SW 1271 (cell line): ENCODE data around the gene SPTAN1.
"Not testable (repeated sequence)": the region's sequence is repeated elsewhere in the genome, so short reads cannot be mapped to it uniquely, and the experiment has no call there.

Source experiments
- DNase-seq, 2 experiments: peaks; one replicate each; lab custom pipeline; 2025; lab: John Stamatoyannopoulos, UW

The SPTAN1 gene

DNA sequence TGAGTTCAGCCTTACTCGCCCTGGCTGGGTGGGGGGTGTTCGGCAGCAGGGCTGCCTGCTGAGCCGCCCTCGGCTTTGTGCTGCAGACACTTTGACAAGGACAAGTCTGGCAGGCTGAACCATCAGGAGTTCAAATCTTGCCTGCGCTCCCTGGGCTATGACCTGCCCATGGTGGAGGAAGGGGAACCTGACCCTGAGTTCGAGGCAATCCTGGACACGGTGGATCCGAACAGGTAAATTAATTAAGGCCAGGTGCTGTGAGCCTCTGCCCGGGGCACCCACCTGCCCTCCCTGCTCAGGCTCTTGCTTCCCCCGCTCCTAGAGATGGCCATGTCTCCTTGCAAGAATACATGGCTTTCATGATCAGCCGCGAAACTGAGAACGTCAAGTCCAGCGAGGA, 80.1 kb downstream of the SPTAN1 start:
- DNase-seq, result no peak

DNA sequence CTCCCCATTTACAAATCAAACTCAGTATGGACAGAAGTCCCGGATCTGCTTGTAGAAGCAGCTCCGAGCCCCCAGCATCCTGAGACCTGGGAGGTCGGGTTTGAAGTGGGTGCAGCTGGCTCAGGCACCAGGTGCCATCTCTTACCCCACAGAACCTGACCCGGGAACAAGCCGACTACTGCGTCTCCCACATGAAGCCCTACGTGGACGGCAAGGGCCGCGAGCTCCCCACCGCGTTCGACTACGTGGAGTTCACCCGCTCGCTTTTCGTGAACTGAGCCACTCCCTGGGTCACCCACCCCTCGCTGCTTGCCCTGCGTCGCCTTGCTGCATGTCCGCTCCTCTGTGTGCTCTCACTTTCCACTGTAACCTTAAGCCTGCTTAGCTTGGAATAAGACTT, 80.7 kb downstream of the SPTAN1 start:
- no peak for DNase-seq

DNA sequence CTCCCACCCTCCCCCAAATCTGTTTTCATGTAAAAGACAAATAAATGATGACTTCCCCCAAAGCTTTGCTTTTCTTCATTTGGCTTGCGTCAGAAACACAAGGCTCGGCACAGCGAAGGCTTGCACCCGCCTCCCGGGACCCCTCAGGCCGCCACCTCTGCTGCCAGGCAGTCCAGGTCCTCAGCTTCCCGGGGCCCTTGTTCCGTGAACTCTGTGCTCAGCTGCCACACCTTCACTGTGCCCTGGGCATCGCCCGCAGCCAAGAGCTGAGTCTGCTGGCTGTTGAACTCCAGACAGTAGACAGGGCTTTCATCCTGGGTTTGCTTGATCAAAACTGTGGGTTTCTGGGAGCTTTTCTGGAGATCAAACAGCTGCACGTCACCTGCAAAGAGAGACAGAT, 81.2 kb downstream of the SPTAN1 start:
- no peak for DNase-seq

DNA sequence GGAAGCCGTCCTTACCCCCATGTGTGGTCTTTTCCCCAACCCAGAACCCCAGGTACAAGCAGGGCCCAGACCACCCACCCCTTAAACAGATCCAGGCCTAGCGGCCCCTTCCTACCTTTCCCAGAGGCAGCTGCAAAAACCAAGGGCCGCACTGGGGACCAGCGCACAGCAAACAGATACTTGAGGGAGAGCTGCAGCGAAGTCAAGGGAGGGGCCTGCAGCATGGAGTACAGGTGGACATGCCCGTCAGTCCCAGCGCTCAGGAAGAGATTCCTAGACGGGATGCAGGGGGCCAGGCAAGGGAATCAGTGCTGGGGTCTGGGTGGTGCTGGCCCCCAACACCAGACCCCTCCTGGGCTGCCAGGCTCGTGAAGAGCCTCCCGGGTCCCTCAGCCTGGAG, 81.7 kb downstream of the SPTAN1 start:
- DNase-seq, result no peak

DNA sequence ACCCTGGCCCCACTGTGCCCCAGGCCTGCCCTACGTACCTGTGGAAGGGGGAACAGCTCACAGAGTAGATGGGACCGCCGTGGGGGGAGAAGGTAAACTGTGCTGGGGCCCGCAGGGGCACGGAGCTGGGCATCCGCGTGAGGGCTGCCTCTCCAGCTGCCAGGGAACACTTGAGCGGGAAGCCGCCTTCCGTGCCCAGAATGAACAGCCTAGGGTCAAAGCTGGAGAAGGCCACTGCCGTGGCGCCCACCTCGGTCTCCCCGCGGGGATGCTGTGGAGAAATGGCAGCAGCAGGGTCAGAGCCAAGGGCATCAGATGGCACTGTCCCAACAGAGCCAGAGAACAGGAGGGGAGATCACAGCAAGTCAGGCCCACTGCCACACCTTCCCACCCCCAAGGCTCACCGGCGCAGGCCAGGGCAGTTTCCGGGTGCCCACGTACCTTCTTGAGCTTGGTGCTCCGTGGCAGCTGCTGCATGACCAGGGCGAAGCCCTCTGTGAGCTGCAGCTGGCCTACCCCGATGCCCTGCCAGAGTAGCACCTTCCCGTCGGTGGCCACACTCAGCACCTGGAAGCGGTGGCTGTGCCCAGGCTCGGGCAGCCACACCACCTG, 82.4 kb downstream of the SPTAN1 start:
- DNase-seq, result no peak

DNA sequence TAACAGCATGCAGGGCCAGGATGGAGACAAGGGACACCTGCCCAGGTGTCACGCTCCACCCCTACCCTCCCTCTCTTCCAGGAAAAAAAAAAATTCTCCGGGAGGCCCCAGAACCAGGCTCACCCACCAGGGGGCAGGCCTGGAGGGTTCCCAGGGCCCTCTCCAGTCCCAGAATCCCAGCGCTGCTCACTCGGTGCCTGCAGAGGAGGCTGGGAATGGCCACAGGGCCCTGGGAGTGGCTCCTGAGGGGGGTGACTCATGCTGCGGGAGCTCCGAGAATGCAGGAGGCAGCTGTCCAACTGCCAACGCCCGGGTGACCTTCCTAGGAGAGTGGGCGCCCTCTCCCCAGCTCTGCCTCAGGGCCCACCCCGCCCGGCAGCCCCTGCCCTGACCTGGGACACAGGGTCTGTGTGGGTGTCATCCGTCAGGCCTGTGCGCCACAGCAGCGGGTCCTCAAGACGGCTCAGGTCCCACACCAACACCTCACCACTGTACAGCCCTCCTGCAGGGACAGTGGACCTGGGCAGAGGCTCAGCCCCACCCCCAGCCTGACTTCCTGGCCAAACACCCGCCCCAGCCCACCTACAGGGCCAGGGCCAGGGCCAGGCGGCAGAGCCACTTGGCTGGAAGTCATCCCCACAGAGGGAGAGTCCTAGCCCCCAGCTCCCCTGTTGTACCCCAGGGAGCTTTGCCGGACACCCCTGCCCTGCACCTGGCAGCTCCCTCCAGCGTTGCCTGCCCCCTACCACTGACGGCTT, 83.1 kb downstream of the SPTAN1 start:
- peak; percentile 97 to 99 for DNase-seq

DNA sequence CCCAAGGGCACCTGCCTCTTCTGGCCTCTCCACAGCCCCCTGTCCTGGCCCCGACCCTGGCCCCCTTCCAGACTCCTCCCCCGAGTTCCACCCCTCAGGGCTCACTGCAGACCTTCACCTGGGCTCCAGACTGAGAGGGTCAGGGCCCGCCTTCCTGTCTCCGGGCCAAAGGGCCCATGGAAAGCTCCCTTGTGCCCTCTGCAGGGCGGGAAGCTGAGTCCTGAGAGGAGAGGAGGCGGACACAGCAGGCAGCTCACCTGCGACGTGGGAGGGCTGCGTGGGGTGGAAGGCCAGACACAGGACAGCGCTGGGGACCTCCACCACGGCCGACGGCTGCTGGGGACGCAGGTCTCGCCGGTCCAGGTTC, 83.6 kb downstream of the SPTAN1 start:
- DNase-seq, result peak in 1 of 2 experiments; percentile 58

DNA sequence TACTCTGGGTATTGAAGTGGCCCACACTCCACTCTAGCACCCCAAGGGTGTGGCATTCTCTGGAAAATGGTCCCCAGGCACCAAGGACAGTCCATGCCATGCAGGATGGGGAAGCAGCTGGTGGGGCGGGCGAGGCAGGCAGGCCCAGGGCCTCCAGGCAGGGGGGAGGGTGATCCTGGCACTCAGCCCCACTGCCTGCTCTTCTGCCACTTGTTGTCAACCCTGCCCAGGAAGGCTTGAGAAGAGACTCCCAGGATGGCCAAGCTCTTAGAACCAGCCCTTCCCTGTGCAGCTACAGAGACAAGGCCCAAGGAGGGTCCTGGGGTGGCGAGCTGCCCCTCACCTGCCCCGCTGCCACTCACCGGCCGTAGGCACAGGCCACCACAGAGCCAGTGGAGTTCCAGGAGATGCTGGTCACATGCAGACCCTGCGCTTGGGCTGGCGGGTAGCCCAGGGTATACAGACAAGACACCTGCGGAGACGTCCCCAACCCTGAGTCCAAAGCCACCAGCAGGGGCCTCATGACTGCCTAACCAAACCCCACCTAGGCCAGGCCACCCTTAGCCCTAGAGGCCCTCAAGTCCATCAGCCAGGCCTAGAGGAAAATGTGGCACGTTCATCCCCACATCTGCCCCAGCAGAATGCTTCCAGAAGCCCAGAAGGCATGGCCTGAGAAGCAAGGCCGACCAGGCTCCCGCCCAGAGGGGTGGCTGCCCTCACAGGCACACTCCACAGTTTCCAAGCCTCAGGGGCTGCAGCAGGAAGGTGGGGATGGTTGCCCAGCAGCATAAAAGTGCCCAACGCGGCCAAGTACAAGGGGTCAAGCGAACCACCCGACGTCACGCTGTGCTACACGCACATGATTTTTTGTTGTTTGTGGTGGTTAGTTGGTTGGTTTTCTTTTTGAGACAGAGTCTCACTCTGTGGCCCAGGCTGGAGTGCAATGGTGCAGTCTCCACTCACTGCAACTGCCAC, 84.5 kb downstream of the SPTAN1 start:
- no peak for DNase-seq

DNA sequence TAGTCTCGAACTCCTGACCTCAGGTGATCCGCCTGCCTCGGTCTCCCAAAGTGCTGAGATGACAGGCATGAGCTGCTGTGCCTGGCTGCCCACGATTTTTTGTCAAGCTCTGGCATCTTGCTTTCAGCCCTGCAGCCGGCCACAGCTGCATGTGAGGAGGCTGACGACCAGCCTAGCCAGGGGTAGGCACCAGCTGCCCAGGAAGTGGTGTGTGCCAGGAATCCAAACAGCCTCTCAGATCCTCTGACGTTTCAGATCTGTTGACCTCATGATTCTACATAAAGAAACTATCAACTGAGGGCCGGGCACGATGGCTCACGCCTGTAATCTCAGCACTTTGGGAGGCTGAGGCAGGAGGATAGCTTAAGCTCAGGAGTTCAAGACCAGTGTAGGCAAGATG, 85.3 kb downstream of the SPTAN1 start:
- DNase-seq, result no peak

DNA sequence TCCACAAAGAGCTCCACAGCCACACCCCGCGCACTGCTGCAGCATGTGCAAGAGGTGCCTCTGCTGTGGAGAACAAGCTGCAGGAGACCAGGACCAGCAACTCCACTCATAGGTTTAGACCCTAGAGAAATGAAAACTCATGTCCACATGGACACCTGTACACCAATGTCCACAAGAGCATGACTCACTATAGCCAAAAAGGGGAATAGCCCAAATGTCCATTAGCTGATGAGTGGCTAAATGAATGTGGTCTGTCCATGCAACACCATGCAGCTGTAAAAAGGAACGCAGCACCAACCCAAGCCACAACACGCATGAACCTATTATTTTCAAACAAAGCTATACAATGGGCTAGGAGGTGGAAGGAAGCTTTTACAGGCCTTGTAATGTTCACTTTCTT, 86.2 kb downstream of the SPTAN1 start:
- no peak for DNase-seq

DNA sequence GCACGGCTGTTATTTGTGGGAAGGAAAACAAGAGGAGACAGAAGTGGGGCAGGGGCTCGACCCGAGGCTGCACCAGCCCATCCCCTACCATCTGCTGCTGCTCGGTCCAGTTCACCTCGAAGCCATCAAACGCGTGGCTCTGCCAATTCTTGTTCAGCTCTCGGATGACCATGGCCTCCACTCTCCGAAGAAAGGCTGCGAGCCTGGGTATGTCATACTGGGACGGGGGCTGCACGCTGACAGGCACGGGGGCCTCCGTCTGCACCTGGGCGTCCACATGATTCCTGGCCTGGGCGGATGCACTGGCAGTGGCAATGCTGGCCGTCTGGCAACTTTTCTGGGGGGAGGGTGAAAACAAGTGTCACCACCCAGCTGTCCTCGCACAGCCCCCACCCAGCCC, 88.2 kb downstream of the SPTAN1 start:
- DNase-seq, result no peak

DNA sequence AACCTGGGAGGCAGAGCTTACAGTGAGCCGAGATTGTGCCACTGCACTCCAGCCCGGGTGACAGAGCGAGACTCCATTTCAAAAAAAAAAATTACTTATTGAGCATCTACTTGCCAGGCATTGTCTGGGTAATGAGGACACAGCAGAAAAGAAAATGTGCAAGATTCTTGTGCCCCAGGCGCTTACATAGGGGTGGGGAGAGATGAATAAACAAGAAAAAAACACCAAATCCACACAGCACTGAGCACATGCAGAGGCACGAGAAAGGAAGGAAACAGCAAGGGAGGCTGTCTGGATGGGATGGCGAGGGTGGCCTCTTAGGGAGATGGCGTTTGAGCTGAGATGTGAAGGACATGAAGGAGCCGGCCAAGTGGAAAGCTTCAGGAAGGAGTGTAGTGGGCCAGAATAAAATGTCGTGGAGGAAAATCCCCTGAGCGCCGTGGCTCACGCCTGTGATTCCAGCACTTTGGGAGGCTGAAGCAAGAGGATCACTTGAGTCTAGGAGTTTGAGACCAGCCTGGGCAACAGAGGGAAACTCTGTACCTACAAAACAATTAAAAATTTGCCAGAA, 90.4 kb downstream of the SPTAN1 start:
- no peak for DNase-seq

DNA sequence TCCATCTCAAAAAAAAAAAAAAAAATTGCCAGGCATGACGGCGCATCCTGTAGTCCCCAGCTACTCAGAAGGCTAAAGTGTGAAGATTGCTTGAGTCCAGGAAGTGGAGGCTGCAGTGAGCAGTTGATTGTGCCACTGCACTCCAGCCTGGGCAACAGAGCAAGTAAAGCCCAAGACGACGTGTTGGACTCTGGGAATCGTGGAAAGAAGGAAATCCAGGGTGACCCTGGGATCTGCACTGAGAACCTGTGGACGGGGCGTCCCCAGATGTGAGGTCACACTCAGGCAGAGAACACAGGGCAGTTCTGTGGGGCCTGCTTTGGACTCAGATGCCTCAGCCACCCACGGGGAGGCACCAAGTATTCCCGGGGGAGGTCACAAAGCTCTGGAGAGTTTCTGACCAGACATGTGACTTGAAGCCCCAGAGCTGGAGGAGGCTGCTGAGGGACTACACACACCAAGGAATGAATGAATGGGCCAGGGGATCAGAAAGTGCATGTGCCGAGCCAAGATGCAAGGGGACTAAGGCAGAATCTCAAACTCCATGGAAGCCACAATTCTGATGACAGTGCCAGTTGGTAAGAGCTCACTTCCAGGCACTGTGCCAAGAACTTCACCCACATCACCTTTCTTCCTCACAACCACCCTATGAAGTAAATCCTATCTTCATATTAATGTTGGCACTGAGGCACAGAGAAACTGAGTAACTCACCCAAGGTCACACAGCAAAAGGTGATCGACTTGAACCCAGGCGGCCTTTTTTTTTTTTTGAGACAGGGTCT, 91.3 kb downstream of the SPTAN1 start:
- DNase-seq, result no peak

DNA sequence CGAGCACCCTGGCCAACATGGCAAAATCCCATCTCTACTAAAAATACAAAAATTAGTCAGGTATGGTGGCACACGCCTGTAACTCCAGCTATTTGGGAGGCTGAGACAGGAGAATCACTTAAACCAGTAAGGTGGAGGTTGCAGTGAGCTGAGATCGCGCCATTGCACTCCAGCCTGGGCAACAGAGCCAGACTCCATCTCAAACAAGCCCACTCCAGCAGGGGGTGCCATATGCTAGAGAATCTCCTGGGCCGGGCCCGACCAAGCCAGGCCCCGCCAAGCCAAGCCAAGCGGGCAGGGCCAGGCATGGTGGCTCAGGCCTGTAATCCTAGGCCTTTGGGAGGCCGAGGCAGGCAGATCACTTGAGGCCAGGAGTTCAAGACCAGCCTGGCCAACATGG, 95.8 kb downstream of the SPTAN1 start:
- not testable (repeated sequence) for DNase-seq

DNA sequence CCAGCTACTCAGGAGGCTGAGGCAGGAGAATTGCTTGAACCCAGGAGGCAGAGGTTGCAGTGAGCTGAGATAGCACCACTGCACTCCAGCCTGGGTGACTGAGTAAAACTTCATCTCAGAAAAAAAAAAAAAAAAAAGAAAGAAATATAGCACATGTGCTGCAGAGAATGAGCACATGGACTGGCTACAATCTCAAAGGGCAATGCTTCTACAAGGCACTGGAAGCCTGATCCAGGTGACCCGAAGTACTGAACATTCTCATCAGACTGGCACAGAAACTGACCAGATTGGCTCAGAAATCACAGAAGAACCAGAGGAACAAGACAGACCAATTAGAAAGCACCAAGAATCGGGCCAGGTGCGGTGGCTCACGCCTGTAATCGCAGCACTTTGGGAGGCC, 99.4 kb downstream of the SPTAN1 start:
- no peak for DNase-seq

DNA sequence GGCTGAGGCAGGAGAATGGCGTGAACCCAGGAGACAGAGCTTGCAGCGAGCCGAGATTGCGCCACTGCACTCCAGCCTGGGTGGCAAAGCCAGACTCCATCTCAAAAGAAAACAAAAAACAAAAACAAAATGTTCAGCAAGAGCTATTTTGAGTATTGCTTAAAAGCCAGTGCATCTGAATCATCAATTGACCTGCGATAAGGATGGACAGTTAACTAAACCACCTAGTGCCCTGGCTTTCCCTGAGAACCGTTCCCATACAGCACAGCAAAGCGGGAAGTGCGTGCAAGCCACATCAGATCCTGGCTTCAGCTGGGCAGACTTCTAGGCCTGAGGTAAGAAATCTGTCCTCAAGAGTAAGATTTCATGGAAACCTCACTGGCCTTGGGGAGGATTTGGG, 101.5 kb downstream of the SPTAN1 start:
- DNase-seq, result no peak

DNA sequence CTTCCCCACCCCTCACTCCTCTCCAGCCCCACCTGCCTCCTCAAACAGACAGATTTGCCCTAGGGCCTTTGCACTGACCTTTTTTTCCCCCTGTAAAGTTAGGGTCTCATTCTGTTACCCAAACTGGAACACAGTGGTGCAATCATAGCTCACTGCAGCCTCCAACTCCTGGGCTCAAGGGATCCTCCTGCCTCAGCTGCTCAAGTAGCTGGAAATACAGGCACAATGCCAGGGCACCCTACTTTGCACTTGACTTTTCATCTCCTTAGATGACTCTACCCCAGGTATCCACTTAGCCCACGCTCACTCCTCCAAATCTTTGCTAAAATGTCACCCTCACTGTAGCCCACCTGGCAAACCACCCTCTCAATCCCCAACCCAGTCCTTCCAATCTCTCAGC, 102.1 kb downstream of the SPTAN1 start:
- no peak for DNase-seq

DNA sequence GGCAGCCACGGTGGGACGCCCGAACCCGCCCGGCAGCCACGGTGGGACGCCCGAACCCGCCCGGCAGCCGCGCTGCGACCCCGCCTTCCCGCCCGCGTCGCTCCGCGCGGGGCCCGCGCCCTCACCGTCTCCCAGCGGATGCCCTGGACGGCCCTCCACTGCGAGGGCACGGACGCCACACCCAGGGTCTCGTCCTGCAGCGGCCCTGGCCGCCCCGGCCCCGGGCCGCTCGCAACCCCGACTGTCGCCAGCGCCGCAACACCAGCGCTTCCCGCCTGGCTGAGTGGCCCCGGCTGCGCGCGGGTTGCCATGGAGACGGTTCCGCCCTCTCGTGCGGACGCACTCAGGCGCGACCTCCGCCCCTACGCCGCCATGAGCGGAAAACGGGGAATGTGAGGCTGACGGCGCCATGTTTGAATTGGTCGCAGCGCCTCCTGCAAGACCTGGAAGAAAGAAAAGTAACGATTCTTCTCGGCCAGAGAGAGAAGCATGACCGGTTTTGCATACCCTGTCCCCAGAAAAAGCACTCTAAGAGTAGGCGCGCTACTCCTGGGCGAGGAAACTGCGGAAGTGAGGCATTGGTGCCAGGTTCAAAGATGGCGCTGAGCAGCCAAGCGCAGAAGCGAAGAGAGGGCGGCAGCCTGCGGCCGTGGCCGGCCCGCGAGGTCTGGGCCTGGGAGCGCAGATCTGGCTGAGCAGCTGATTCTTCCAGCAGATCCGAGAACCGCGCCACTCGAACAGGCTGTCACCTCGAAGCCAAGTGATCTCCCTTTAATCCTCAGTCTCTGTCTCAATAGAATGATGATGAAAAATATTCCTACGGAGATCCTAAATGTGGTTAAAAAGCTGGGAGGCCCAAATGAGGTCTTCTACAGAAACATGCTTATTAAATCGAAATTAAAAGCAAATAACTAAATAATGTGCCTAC, 104.3 kb downstream of the SPTAN1 start, which contains the start of gene DYNC2I2:
TSS of gene DYNC2I2 (minus strand) at position 432 of the 928 bp plus-strand sequence. CDS start at position 311, 121 bp downstream.
- DNase-seq, result peak; percentile 78 to 93

DNA sequence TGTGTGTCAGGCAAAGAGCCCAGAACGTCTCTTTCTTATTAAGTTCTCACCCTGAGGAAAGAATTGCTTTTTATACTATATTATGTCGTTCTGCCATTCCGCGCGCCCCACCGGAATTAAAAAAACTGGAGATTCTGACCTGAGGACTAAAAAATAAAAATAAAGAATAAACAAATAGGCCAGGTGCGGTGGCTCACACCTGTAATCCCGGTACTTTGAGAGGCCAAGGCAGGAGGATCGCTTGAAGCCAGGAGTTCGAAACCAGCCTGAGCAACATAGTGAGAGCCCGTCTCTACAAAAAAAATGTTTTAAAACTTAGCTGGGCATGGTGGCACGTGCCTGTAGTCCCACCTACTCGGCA, 104.9 kb downstream of the SPTAN1 start:
- no peak for DNase-seq

DNA sequence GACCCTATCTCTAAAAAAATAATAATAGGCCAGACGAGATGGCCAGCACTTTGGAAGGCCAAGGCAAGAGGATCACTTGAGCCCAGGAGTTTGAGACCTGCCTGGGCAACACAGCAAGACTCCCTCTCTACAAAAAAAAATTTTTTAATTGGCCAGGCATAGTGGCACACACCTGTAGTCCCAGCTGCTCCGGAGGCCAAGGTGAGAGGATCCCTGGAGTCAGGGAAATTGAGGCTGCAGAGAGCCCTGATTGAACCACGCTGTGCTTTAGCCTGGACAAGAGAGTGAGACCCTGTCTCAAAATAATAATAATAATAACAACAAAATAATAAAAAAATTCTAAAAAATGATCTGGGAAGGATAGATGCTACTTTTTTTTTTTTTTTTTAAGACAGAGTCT, 105.4 kb downstream of the SPTAN1 start:
- no peak for DNase-seq
